SK-N-SH (cell line): ENCODE data around the gene EHD1. TPM values are rescaled to one million over a fixed set of nuclear protein-coding genes. Genes with fewer than 3 reads are reported as not detected.
A peak's percentile ranks its signal among the peaks of the same experiment; 100 is the strongest.

Experiments
- CTCF ChIA-PET: fragments of 300-600, 350-600 bp; formaldehyde crosslinking; extraction: SDS; loops from one replicate; lab custom pipeline; 2021; lab: Yijun Ruan, JAX
- POLR2A ChIA-PET: fragments of 350-600 bp; sonication (Branson Sonifier 250); formaldehyde crosslinking; extraction: SDS; loops from one replicate; lab custom pipeline; 2020; ENCODE audit warnings: antibody characterized with exemption, inconsistent platforms; lab: Yijun Ruan, JAX
- DNase-seq: peaks from one replicate; pipeline ENCODE4 v3.0.0; 2012
- H2AFZ ChIP-seq: fragments of 200-600 bp; sonication (generic); 2 replicates; pipeline ENCODE4 v1.8.1; 2016; ENCODE audit warnings: antibody characterized with exemption, mild to moderate bottlenecking, low read depth
- H3F3A ChIP-seq: fragments of 200-600 bp; sonication (generic); replicated peaks from 2 replicates; pipeline ENCODE3; 2016; ENCODE audit warnings: antibody characterized with exemption, mild to moderate bottlenecking; ENCODE audit not compliant: insufficient read depth
- H3K27ac ChIP-seq, 2 experiments: fragments of 200-500 bp in 1 of 2; fragments of 200-600 bp in 1 of 2; sonication (Bioruptor generic) in 1 of 2; sonication (generic), shearing (Covaris generic) in 1 of 2; 2 replicates each; pipeline versions ENCODE4 v1.5.1 to v1.6.1; 2014 to 2016; ENCODE audit warnings: low read depth in 2 of 2, inconsistent platforms in 1 of 2, low read length in 1 of 2, mild to moderate bottlenecking in 1 of 2, mixed read lengths in 1 of 2
- H3K27me3 ChIP-seq: fragments of 200-600 bp; sonication (generic), shearing (Covaris generic); 2 replicates; pipeline ENCODE4 v1.6.1; 2016; ENCODE audit warnings: mixed run types; ENCODE audit not compliant: insufficient read depth
- H3K36me3 ChIP-seq, 2 experiments: fragments of 200-500 bp in 1 of 2; fragments of 200-600 bp in 1 of 2; sonication (Bioruptor generic) in 1 of 2; sonication (generic) in 1 of 2; replicated peaks in 1 of 2; 2 replicates each; pipeline versions ENCODE3 to v1.5.1; 2014 to 2016; ENCODE audit warnings: low read length in 1 of 2, mild to moderate bottlenecking in 1 of 2; ENCODE audit not compliant: insufficient read depth in 2 of 2, control insufficient read depth in 1 of 2
- H3K4me1 ChIP-seq, 2 experiments: fragments of 200-500 bp in 1 of 2; fragments of 200-600 bp in 1 of 2; sonication (Bioruptor generic) in 1 of 2; sonication (generic), shearing (Covaris generic) in 1 of 2; 2 replicates each; pipeline versions ENCODE4 v1.5.1 to v1.6.1; 2014 to 2016; ENCODE audit warnings: low read depth in 1 of 2, low read length in 1 of 2, mixed run types in 1 of 2; ENCODE audit not compliant: insufficient read depth in 2 of 2, control insufficient read depth in 1 of 2
- H3K4me2 ChIP-seq: fragments of 200-600 bp; sonication (generic), shearing (Covaris generic); 2 replicates; pipeline ENCODE4 v1.6.1; 2017; ENCODE audit warnings: mixed run types
- H3K4me3 ChIP-seq, 2 experiments: fragments of 200-500 bp in 1 of 2; fragments of 200-600 bp in 1 of 2; sonication (Bioruptor generic) in 1 of 2; sonication (generic), shearing (Covaris generic) in 1 of 2; 2 replicates each; pipeline versions ENCODE4 v1.5.1 to v1.8.1; 2014 to 2016; ENCODE audit warnings: low read depth in 2 of 2, inconsistent platforms in 1 of 2, low read length in 1 of 2, mild to moderate bottlenecking in 1 of 2, mixed read lengths in 1 of 2, moderate library complexity in 1 of 2
- H3K79me2 ChIP-seq: fragments of 200-600 bp; sonication (generic); 2 replicates; pipeline ENCODE4 v1.8.1; 2017; ENCODE audit warnings: mild to moderate bottlenecking; ENCODE audit not compliant: insufficient read depth
- H3K9ac ChIP-seq: fragments of 200-600 bp; sonication (generic); 2 replicates; pipeline ENCODE4 v1.6.1; 2017; ENCODE audit warnings: mixed run types
- H3K9me2 ChIP-seq: fragments of 200-600 bp; sonication (generic); 2 replicates; pipeline ENCODE4 v1.6.1; 2017; ENCODE audit warnings: mixed run types
- H3K9me3 ChIP-seq: fragments of 200-600 bp; sonication (generic); 2 replicates; pipeline ENCODE4 v1.6.1; 2017; ENCODE audit warnings: mixed run types, mild to moderate bottlenecking, moderate library complexity
- H4K20me1 ChIP-seq: fragments of 200-600 bp; sonication (generic); 2 replicates; pipeline ENCODE4 v1.6.1; 2017; ENCODE audit warnings: mild to moderate bottlenecking, mixed run types; ENCODE audit not compliant: insufficient read depth
- CHD2 ChIP-seq: fragments of 150-350 bp; IDR thresholded peaks from 2 replicates; pipeline ENCODE4 v1.6.1; 2018; ENCODE audit warnings: low read length; ENCODE audit not compliant: partially characterized antibody
- CTCF ChIP-seq: fragments of 200-600 bp; sonication (generic); IDR thresholded peaks from 2 replicates; pipeline ENCODE4 v1.6.1; 2017; ENCODE audit warnings: antibody characterized with exemption, mild to moderate bottlenecking, moderate library complexity
- FOSL2 ChIP-seq: IDR thresholded peaks from 2 replicates; pipeline ENCODE4 v1.4.0; 2012; ENCODE audit warnings: low read depth, mild to moderate bottlenecking, moderate library complexity, borderline replicate concordance
- JUND ChIP-seq: IDR thresholded peaks from 2 replicates; pipeline ENCODE4 v1.4.0; 2012
- MEF2A ChIP-seq: IDR thresholded peaks from 2 replicates; pipeline ENCODE4 v1.4.0; 2012; ENCODE audit warnings: low read depth, borderline replicate concordance
- NFIC ChIP-seq: IDR thresholded peaks from 2 replicates; pipeline ENCODE4 v1.4.0; 2012; ENCODE audit warnings: borderline replicate concordance
- REST ChIP-seq: IDR thresholded peaks from 2 replicates; pipeline ENCODE4 v1.6.1; 2012; ENCODE audit warnings: mild to moderate bottlenecking, low read depth, low read length, moderate library complexity
- RFX5 ChIP-seq: IDR thresholded peaks from 2 replicates; pipeline ENCODE4 v1.6.1; 2012; ENCODE audit warnings: mild to moderate bottlenecking, improper control_type of control experiment, low read length
- TCF12 ChIP-seq: IDR thresholded peaks from 2 replicates; pipeline ENCODE4 v1.4.0; 2012
- YY1 ChIP-seq: IDR thresholded peaks from 2 replicates; pipeline ENCODE4 v1.4.0; 2012; ENCODE audit warnings: low read depth, mild to moderate bottlenecking
- ZBTB33 ChIP-seq: IDR thresholded peaks from 2 replicates; pipeline ENCODE4 v1.4.0; 2012; ENCODE audit warnings: low read depth, borderline replicate concordance
- WGBS: methylation state at CpG from one replicate; pipeline ENCODE4 v1.1.6; 2017; ENCODE audit warnings: low lambda C conversion rate; 5-methylcytosine and 5-hydroxymethylcytosine counted together
- polyA plus RNA-seq, 3 experiments: library from polyadenylated mRNA; depleted of rRNA; stranded (reverse); fragments of >200 nt; gene quantifications; 2 replicates each; pipeline ENCODE4 v1.2.3, GENCODE V29; 2012

The EHD1 gene
- polyA plus RNA-seq, 1 of the 3 experiments (the other 2 are of a cell fraction): 93.3 TPM

GRCh38 chr11:64804346-64805210 lies 73.8 kb downstream of the EHD1 start:
- Histone ChIP-seq H3K9ac (no peak overlapping the region), H3F3A (peaks cover 3% of the 10 kb centered on the region), H3K4me1 (peaks cover 14 to 24% of the 10 kb centered on the region in 2 experiments; a peak in 3 of 4 replicates), H3K79me2 (peaks cover 9% of the 10 kb centered on the region), H2AFZ (no peak overlapping the region), H3K27ac (no peak overlapping the region; a peak in 1 of 4 replicates), H3K4me2 (peak overlapping the region; percentile 87), H3K9me3 (no peaks in the 10 kb centered on the region), H3K27me3 (no peaks in the 10 kb centered on the region), H3K4me3 (no peak overlapping the region), H3K36me3 (peaks cover 0 to 36% of the 10 kb centered on the region in 2 experiments), H4K20me1 (no peaks in the 10 kb centered on the region), H3K9me2 (no peaks in the 10 kb centered on the region)
- 91% methylated on average over 20 of the region's 41 CpGs for WGBS
- ChIA-PET POLR2A (interaction anchor here (0.7 kb wide), 1 partner anchor 26 kb away, joined by 3 read pairs; the partner anchor contains the start of gene SF1), CTCF (interaction anchor here (1.0 to 3.3 kb wide), 5 partner anchors 8 to 116 kb away, joined by 3 to 20 read pairs (median 4); partner anchors contain the start of genes CDC42BPG and RASGRP2)
- DNase-seq: no peak
- TF ChIP-seq MEF2A (no peak), JUND (no peak), REST (no peak), NFIC (no peak)
- TF ChIP-seq, all 33 proteins: peak for 0

GRCh38 chr11:64803846-64804345 lies 74.5 kb downstream of the EHD1 start:
- no peaks in the 10 kb centered on the region for H4K20me1 ChIP-seq
- H3K27me3 ChIP-seq: no peaks in the 10 kb centered on the region
- no peaks in the 10 kb centered on the region for H3K9me2 ChIP-seq
- H2AFZ ChIP-seq: peak overlapping the region; percentile 75
- POLR2A ChIA-PET: interaction anchor here (0.7 kb wide), 1 partner anchor 25 kb away, joined by 3 read pairs; the partner anchor contains the start of gene SF1
- TF ChIP-seq ZBTB33 (no peak), CHD2 (no peak), TCF12 (no peak), CTCF (no peak), RFX5 (no peak), YY1 (no peak), FOSL2 (no peak)
- DNase-seq: no peak
- H3K4me3 ChIP-seq: peak overlapping the region; percentile 69 to 78
- WGBS: 52% methylated on average over 15 of the region's 15 CpGs
- H3K9ac ChIP-seq: peak overlapping the region; percentile 81
- H3F3A ChIP-seq: peaks cover 3% of the 10 kb centered on the region
- peak overlapping the region; percentile 89 to 90 for H3K27ac ChIP-seq
- H3K4me2 ChIP-seq: peak overlapping the region; percentile 87
- H3K36me3 ChIP-seq: peaks cover 0 to 39% of the 10 kb centered on the region in 2 experiments
- CTCF ChIA-PET: interaction anchor here (1.0 to 3.3 kb wide), 5 partner anchors 9 to 115 kb away, joined by 3 to 20 read pairs (median 4); partner anchors contain the start of genes CDC42BPG and RASGRP2
- no peaks in the 10 kb centered on the region for H3K9me3 ChIP-seq
- peaks cover 7 to 20% of the 10 kb centered on the region in 2 experiments; a peak in 3 of 4 replicates for H3K4me1 ChIP-seq
- H3K79me2 ChIP-seq: peaks cover 2% of the 10 kb centered on the region; the same call in 1 of the 2 replicates
